NB4 (cell line): ENCODE data around the gene ARHGAP29.

ENCODE experiments used
- DNase-seq: peaks from one replicate; pipeline ENCODE4 v3.0.0; 2010; ENCODE audit warnings: low read depth
- H3K4me3 ChIP-seq: one replicate; pipeline ENCODE4 v1.5.1; 2011; ENCODE audit warnings: mild to moderate bottlenecking, low read depth, low read length, moderate library complexity
- CTCF ChIP-seq: IDR thresholded peaks from one replicate; pipeline ENCODE4 v1.5.1; 2012; ENCODE audit warnings: low read depth, low read length
- MYC ChIP-seq: IDR thresholded peaks from 2 replicates; pipeline ENCODE4 v1.6.1; 2011; ENCODE audit warnings: low read depth, low read length
- POLR2A ChIP-seq: IDR thresholded peaks from 2 replicates; pipeline ENCODE4 v1.6.1; 2011; ENCODE audit warnings: mild to moderate bottlenecking; ENCODE audit not compliant: insufficient read length; ENCODE audit errors: extremely low read depth
- TF ChIP-seq, protein P1 (sequence below): IDR thresholded peaks from 2 replicates; pipeline ENCODE4 v1.6.1; 2011; ENCODE audit warnings: low read depth, low read length

The ARHGAP29 gene

DNA sequence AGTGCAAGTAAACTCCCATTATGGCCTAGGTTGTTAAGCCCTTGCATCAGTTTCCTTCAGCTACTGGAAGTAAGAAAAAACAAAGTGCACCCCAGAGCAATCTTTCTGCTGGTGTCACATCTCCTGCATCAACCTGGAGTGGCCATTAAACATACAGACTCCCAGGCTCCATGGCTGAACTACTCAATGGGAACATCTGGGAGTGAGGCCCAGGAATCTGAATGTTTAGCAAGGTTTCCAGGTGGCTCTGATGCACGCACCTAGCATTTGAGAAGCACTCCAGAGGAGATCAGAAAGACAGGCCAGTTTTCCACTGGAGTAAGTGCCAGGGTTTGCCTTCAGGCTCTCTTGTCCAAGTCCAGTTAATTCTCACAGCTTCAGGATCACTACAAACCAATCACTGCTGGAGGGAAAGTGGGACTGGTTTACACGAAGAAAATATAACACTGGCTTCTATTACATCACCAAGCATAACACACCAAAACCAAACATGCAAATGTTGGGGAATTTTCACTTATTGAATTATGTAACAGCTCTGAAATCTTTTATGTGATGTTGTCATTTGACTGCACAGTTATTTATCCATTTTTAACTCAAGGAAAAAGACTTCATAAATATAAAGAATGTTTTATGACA, 94.1 kb downstream of the ARHGAP29 start:
- DNase-seq: no peak
- H3K4me3 ChIP-seq: no peak overlapping the region
- TF ChIP-seq, protein P1, sequence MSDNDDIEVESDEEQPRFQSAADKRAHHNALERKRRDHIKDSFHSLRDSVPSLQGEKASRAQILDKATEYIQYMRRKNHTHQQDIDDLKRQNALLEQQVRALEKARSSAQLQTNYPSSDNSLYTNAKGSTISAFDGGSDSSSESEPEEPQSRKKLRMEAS: no peak
- no peak for TF ChIP-seq MYC
- no peak for TF ChIP-seq CTCF
- TF ChIP-seq POLR2A: no peak

DNA sequence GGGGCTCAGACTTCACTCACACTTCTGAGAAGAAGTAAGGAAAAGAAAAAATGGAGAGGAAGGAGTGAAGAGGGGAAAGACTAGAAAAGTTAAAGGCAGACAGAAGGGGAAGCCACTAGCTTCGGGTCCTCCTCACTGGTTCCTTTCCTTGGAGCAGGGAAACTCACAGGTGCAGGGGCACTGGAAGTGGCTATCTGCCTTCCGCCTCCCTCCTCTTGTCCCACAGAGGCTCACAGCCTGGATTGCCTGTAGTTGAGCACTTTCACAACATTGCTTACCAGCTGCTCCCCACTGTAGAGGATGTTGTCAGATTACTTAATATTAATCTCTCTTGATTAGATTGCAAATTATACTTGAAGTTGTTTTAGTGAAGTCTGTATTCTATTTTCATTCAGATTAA, 94.8 kb downstream of the ARHGAP29 start:
- TF ChIP-seq, protein P1: no peak
- TF ChIP-seq MYC (no peak), POLR2A (no peak), CTCF (no peak)
- no peak for DNase-seq
- H3K4me3 ChIP-seq: no peak overlapping the region

DNA sequence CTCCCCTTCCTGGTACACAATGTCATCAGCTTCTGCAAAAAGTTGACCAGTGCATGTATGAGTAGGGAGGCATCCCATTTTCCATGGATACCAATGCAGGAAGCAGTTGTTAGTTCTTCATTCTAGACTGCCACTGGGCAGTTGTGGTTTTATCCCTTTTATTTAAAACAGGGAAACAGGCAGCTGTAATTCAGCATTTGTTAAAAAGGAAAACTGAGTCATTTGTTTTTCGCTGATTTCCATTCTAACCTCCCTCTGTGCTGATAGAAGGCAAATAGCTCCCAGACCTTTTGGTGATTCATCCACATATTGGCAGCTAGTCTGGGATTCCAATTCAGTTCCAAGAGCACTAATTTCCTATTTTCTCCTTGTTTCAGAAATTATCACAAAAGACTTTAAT, 95.4 kb downstream of the ARHGAP29 start:
- no peak for DNase-seq

DNA sequence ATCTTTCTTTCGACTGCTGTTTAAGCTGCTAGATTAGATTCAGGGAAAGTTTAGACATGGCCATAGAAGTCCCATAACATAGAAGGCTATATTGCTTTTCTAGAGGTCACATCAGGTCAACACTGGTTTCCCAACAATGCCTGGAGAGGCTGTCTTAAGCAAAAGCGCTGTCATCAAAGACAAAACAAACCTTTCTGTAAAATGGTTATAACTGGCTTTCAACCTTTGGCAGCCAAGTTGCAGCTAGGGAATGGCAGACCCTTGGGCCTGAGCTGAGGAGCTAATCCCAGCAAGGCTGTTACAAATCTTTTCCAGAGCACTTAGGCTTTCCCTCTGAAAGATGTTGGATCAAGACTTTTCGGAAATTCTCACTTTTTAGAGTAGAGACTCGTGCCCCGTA, 105.3 kb downstream of the ARHGAP29 start:
- no peak for DNase-seq
- no peak overlapping the region for H3K4me3 ChIP-seq
- TF ChIP-seq, protein P1: no peak
- TF ChIP-seq MYC (no peak), CTCF (no peak), POLR2A (no peak)

More for the DNA sequence above, 95.4 kb downstream of the ARHGAP29 start:
- no peak overlapping the region for H3K4me3 ChIP-seq
- TF ChIP-seq, protein P1: no peak
- TF ChIP-seq CTCF (no peak), MYC (no peak), POLR2A (no peak)

GRCh38 chr1:94130851-94131595, 106.4 kb downstream of the ARHGAP29 start:
- no peak for DNase-seq
- TF ChIP-seq POLR2A: no peak
- no peak for TF ChIP-seq CTCF
- TF ChIP-seq MYC: no peak
- TF ChIP-seq, protein P1: no peak

More at GRCh38 chr1:94130851-94131595, 106.4 kb downstream of the ARHGAP29 start:
- no peak overlapping the region for H3K4me3 ChIP-seq
